Activated T-cell treated with anti-CD3 and anti-CD28 coated beads, Interleukin-2, amount 50 U/mL, for 72 hours (primary cell): ENCODE data around the gene LRRC43. TPM values are rescaled to one million over a fixed set of nuclear protein-coding genes. Genes with fewer than 3 reads are reported as not detected.

Source experiments
- ATAC-seq, 2 donors: fragments of 150-1000 bp; cut with Tn5 transposase; replicated peaks in 1 of 2; 2 replicates each; pipeline ENCODE4 v1.10.0; 2021; ENCODE audit warnings: moderate library complexity in 2 of 2, mild to moderate bottlenecking in 1 of 2
- DNase-seq, 2 donors: peaks; one replicate each; pipeline ENCODE4 v3.0.0; 2021 to 2022; ENCODE audit warnings: mixed read lengths in 1 of 2
- H3K27ac Mint-ChIP-seq: one replicate; pipeline ENCODE4 v1.8.0; 2022; ENCODE audit warnings: mild to moderate bottlenecking, moderate library complexity, mixed read lengths
- H3K27me3 Mint-ChIP-seq: one replicate; pipeline ENCODE4 v1.8.0; 2022; ENCODE audit warnings: low read depth, mixed read lengths
- H3K36me3 Mint-ChIP-seq, 2 donors: one replicate each; pipeline ENCODE4 v1.8.0; 2022; ENCODE audit warnings: mixed read lengths in 2 of 2, mild to moderate bottlenecking in 1 of 2; ENCODE audit not compliant: insufficient read depth in 2 of 2
- H3K4me1 Mint-ChIP-seq: one replicate; pipeline ENCODE4 v1.8.0; 2022; ENCODE audit warnings: low read depth, mixed read lengths
- H3K4me3 Mint-ChIP-seq, 2 donors: one replicate each; pipeline ENCODE4 v1.8.0; 2022; ENCODE audit warnings: mild to moderate bottlenecking in 2 of 2, mixed read lengths in 2 of 2, moderate library complexity in 2 of 2
- H3K9me3 Mint-ChIP-seq, 2 donors: one replicate each; pipeline ENCODE4 v1.8.0; 2022; ENCODE audit warnings: mixed read lengths in 2 of 2
- total RNA-seq, 2 donors: library from RNA; stranded (reverse); gene quantifications; one replicate each; pipeline ENCODE4 v1.2.3, GENCODE V29; 2022

LRRC43 gene
- total RNA-seq, 2 donors from 2014 or later, result 0.74 to 1.2 TPM

DNA sequence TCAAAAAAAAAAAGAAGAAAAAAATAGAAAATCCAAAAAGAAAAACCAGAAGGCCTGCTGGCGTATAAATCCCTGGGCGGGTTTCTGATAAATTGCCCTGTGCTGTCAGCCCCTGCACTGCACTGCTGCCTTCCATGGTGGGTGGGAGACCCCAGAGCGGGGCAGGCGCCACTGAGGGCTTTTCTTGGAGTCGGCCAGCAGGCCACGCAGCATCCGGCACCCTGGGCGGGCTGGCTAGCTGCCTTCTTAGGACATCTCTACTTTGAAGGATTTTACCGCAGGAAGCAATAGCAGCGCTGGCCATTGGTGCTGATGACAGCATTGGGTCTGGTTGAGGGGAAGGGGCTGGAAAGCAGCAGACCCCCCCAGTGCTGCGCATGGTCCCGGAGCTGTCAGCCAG lies 38.0 kb upstream of the LRRC43 start:
- H3K27ac Mint-ChIP-seq, result no peak overlapping the region
- H3K27me3 Mint-ChIP-seq, result no peaks in the 10 kb centered on the region
- H3K4me1 Mint-ChIP-seq, result peaks cover 10% of the 10 kb centered on the region
- no peaks in the 10 kb centered on the region for H3K9me3 Mint-ChIP-seq
- DNase-seq, result no peak
- H3K36me3 Mint-ChIP-seq, result no peaks in the 10 kb centered on the region
- ATAC-seq, result no peak
- no peak overlapping the region for H3K4me3 Mint-ChIP-seq

GRCh38 chr12:122145505-122146330 lies 37.2 kb upstream of the LRRC43 start:
- H3K4me3 Mint-ChIP-seq, result no peak overlapping the region
- H3K27me3 Mint-ChIP-seq, result no peaks in the 10 kb centered on the region
- ATAC-seq, result no peak
- peaks cover 12% of the 10 kb centered on the region for H3K4me1 Mint-ChIP-seq
- H3K9me3 Mint-ChIP-seq, result no peaks in the 10 kb centered on the region
- H3K27ac Mint-ChIP-seq, result no peak overlapping the region
- no peaks in the 10 kb centered on the region for H3K36me3 Mint-ChIP-seq
- no peak for DNase-seq

- no peaks in the 10 kb centered on the region for H3K27me3 Mint-ChIP-seq
- no peak overlapping the region for H3K4me3 Mint-ChIP-seq
Measured at GRCh38 chr12:122147514-122148290, 35.2 kb upstream of the LRRC43 start.

DNA sequence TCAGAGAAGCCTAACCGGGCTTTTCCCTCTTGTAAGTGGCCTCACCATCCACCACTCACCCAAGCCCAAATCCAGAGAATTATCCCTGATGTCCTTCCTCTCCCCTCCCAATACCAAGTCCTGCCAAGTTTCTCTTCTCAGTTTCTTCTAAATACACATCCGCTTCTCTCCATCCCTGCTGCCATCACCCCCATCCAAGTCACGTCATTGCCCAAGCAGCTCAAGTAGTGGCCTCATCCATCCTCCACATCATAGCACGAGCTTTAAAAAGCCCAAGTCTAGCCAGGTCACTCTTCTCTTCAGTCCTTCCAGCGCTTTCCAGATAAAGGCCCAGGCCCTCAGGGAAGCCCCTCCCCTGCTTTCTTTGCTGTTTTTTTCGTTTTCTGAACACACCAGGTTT lies 34.3 kb upstream of the LRRC43 start:
- H3K4me1 Mint-ChIP-seq, result peaks cover 12% of the 10 kb centered on the region
- no peak for ATAC-seq
- H3K27me3 Mint-ChIP-seq, result no peaks in the 10 kb centered on the region
- H3K4me3 Mint-ChIP-seq, result no peak overlapping the region
- no peaks in the 10 kb centered on the region for H3K9me3 Mint-ChIP-seq
- H3K36me3 Mint-ChIP-seq, result no peaks in the 10 kb centered on the region
- H3K27ac Mint-ChIP-seq, result no peak overlapping the region
- DNase-seq, result no peak

More at GRCh38 chr12:122147514-122148290, 35.2 kb upstream of the LRRC43 start:
- H3K36me3 Mint-ChIP-seq, result no peaks in the 10 kb centered on the region
- no peaks in the 10 kb centered on the region for H3K9me3 Mint-ChIP-seq
- DNase-seq, result no peak
- no peak overlapping the region for H3K27ac Mint-ChIP-seq
- peaks cover 12% of the 10 kb centered on the region for H3K4me1 Mint-ChIP-seq
- no peak for ATAC-seq

- H3K27ac Mint-ChIP-seq, result no peak overlapping the region
- ATAC-seq, result no peak
Measured at GRCh38 chr12:122150127-122150681, 32.7 kb upstream of the LRRC43 start.

DNA sequence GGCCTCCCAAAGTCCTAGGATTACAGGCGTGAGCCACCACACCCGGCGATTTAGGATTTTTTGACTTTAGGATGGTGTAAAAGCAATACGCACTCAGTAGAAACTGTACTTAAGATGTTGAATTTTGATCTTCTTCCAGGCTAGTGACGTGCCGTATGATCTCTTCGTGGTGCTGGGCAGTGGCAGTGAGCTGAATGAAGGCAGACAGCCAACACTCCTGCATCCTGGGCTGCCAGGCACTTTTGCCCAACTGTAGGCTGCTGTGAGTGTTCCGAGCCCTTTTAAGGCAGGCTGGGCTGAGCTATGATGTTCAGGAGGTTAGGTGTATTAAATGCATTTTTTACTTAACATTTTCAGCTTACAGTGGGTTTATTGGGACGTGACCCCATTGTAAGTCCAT lies 30.2 kb upstream of the LRRC43 start:
- Mint-ChIP-seq H3K9me3 (no peaks in the 10 kb centered on the region), H3K4me1 (peaks cover 12% of the 10 kb centered on the region), H3K4me3 (no peak overlapping the region), H3K27me3 (no peaks in the 10 kb centered on the region), H3K27ac (no peak overlapping the region), H3K36me3 (no peaks in the 10 kb centered on the region)
- DNase-seq (no peak), ATAC-seq (no peak)

More at GRCh38 chr12:122150127-122150681, 32.7 kb upstream of the LRRC43 start:
- no peaks in the 10 kb centered on the region for H3K27me3 Mint-ChIP-seq
- no peaks in the 10 kb centered on the region for H3K9me3 Mint-ChIP-seq
- H3K36me3 Mint-ChIP-seq, result no peaks in the 10 kb centered on the region
- no peak for DNase-seq
- H3K4me3 Mint-ChIP-seq, result no peak overlapping the region
- H3K4me1 Mint-ChIP-seq, result peaks cover 12% of the 10 kb centered on the region

GRCh38 chr12:122155705-122156104 lies 27.2 kb upstream of the LRRC43 start:
- ATAC-seq (no peak), DNase-seq (no peak)
- Mint-ChIP-seq H3K9me3 (no peaks in the 10 kb centered on the region), H3K36me3 (no peaks in the 10 kb centered on the region), H3K4me3 (no peak overlapping the region), H3K4me1 (no peaks in the 10 kb centered on the region), H3K27me3 (no peaks in the 10 kb centered on the region), H3K27ac (no peak overlapping the region)

- no peaks in the 10 kb centered on the region for H3K36me3 Mint-ChIP-seq
- peaks cover 19% of the 10 kb centered on the region for H3K4me1 Mint-ChIP-seq
- ATAC-seq (no peak), DNase-seq (no peak)
- H3K27me3 Mint-ChIP-seq, result no peaks in the 10 kb centered on the region
- no peak overlapping the region for H3K4me3 Mint-ChIP-seq
- H3K27ac Mint-ChIP-seq, result no peak overlapping the region
- H3K9me3 Mint-ChIP-seq, result no peaks in the 10 kb centered on the region
Measured at GRCh38 chr12:122158700-122159285, 24.1 kb upstream of the LRRC43 start.

GRCh38 chr12:122159882-122160281 lies 23.0 kb upstream of the LRRC43 start:
- Mint-ChIP-seq H3K9me3 (no peaks in the 10 kb centered on the region), H3K27me3 (no peaks in the 10 kb centered on the region), H3K4me1 (peaks cover 20% of the 10 kb centered on the region), H3K27ac (no peak overlapping the region), H3K4me3 (no peak overlapping the region), H3K36me3 (no peaks in the 10 kb centered on the region)
- ATAC-seq (peak in 1 of 2 donors; percentile 50), DNase-seq (no peak)

DNA sequence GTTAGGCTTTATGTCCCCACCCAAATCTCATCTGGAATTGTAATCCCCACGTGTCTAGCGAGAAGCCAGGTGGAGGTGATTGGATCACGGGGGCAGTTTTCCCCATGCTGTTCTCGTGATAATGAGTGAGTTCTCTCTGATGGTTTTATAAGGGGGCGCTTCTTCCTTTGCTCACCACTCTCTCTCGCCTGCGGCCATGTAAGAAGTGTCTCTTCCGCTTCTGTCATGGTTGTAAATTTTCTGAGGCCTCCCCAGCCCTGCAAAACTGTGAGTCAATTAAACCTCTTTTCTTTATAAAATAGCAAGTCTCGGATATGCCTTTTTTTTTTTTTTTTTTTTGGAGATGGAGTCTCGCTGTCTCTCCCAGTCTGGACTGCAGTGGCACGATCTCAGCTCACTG lies 22.2 kb upstream of the LRRC43 start:
- no peak overlapping the region for H3K4me3 Mint-ChIP-seq
- no peaks in the 10 kb centered on the region for H3K9me3 Mint-ChIP-seq
- H3K27me3 Mint-ChIP-seq, result no peaks in the 10 kb centered on the region
- H3K36me3 Mint-ChIP-seq, result no peaks in the 10 kb centered on the region
- H3K4me1 Mint-ChIP-seq, result peaks cover 26% of the 10 kb centered on the region
- ATAC-seq, result no peak
- DNase-seq, result no peak
- H3K27ac Mint-ChIP-seq, result no peak overlapping the region

DNA sequence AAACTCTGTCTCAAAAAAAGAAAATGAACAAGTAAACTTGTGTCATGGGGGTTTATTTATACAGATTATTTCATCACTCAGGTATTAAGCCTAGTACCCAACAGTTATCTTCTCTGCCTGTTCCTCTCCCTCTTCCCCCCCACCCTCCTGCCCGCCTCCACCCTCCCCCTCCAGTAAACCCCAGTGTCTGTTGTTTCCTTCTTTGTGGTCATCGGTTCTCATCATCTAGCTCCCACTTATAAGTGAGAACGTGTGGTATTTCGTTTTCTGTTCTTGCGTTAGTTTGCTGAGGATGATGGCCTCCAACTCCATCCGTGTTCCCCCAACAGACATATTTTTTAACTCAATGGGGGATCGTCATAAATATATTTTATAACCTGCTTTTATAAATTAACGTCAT lies 21.2 kb upstream of the LRRC43 start:
- peaks cover 35% of the 10 kb centered on the region for H3K4me1 Mint-ChIP-seq
- H3K9me3 Mint-ChIP-seq, result no peaks in the 10 kb centered on the region
- H3K27ac Mint-ChIP-seq, result peak overlapping the region; percentile 38
- no peaks in the 10 kb centered on the region for H3K27me3 Mint-ChIP-seq
- H3K36me3 Mint-ChIP-seq, result no peaks in the 10 kb centered on the region
- ATAC-seq, result peak; percentile 16 to 30
- peak overlapping the region; percentile 53 to 65 for H3K4me3 Mint-ChIP-seq
- peak in 1 of 2 donors; percentile 31 for DNase-seq

GRCh38 chr12:122162976-122163375 lies 19.9 kb upstream of the LRRC43 start:
- H3K36me3 Mint-ChIP-seq, result no peaks in the 10 kb centered on the region
- no peaks in the 10 kb centered on the region for H3K27me3 Mint-ChIP-seq
- peaks cover 44% of the 10 kb centered on the region for H3K4me1 Mint-ChIP-seq
- ATAC-seq, result no peak
- H3K9me3 Mint-ChIP-seq, result no peaks in the 10 kb centered on the region
- peak overlapping the region; percentile 60 for H3K27ac Mint-ChIP-seq
- DNase-seq, result no peak
- peak overlapping the region in 1 of 2 donors; percentile 31 for H3K4me3 Mint-ChIP-seq
